HepG2 (cell line): ENCODE data around the gene CHMP2B. TPM values are rescaled to one million over a fixed set of nuclear protein-coding genes. Genes with fewer than 3 reads are reported as not detected.

Experiments
- CBX2 ChIP-seq, 2 experiments: fragments of 200-600 bp in 1 of 2; sonication (generic); formaldehyde crosslinking in 1 of 2; IDR thresholded peaks; 2 replicates each; pipeline versions ENCODE4 v1.7.0 to v1.8.1; 2018 to 2022; ENCODE audit warnings: low read depth in 2 of 2, low read length in 1 of 2, mild to moderate bottlenecking in 1 of 2, missing genetic modification reagents in 1 of 2
- EHMT2 ChIP-seq: fragments of 200-600 bp; sonication (generic); IDR thresholded peaks from 2 replicates; pipeline ENCODE4 v1.7.0; 2017; ENCODE audit warnings: antibody characterized with exemption, low read depth, low read length, borderline replicate concordance
- FOSL2 ChIP-seq: sonication (generic); formaldehyde crosslinking; IDR thresholded peaks from 2 replicates; pipeline ENCODE4 v1.4.0; 2020; ENCODE audit warnings: missing genetic modification reagents
- HDAC2 ChIP-seq: sonication (generic); formaldehyde crosslinking; IDR thresholded peaks from 2 replicates; pipeline ENCODE4 v1.4.0; 2020; ENCODE audit warnings: missing genetic modification reagents
- HOXA3 ChIP-seq: sonication (generic); formaldehyde crosslinking; IDR thresholded peaks from 2 replicates; pipeline ENCODE4 v1.5.0; 2020; ENCODE audit warnings: missing genetic modification reagents
- KLF12 ChIP-seq: sonication (generic); formaldehyde crosslinking; IDR thresholded peaks from 2 replicates; pipeline ENCODE4 v1.4.0; 2020; ENCODE audit warnings: missing genetic modification reagents, borderline replicate concordance
- MLLT10 ChIP-seq: sonication (generic); formaldehyde crosslinking; IDR thresholded peaks from 2 replicates; pipeline ENCODE4 v1.4.0; 2020; ENCODE audit warnings: missing genetic modification reagents
- PLRG1 ChIP-seq: fragments of 450-650 bp; conservative IDR thresholded peaks from 2 replicates; pipeline ENCODE4 v1.6.1; 2016
- RXRB ChIP-seq: IDR thresholded peaks from 2 replicates; pipeline ENCODE4 v1.6.1; 2016; ENCODE audit warnings: borderline replicate concordance, missing genetic modification reagents, missing compliant biosample characterization
- YY1 ChIP-seq: IDR thresholded peaks from 2 replicates; pipeline ENCODE4 v1.6.1; 2011; ENCODE audit warnings: low read length, low read depth, moderate library complexity, mild to moderate bottlenecking; ENCODE audit not compliant: insufficient read depth, insufficient replicate concordance
- ZBTB34 ChIP-seq: sonication (generic); formaldehyde crosslinking; IDR thresholded peaks from 2 replicates; pipeline ENCODE4 v1.8.0; 2022; ENCODE audit warnings: mild to moderate bottlenecking, missing genetic modification reagents
- ZBTB8A ChIP-seq: sonication (generic); formaldehyde crosslinking; IDR thresholded peaks from 2 replicates; pipeline ENCODE4 v1.4.0; 2020; ENCODE audit warnings: mild to moderate bottlenecking, low read depth, missing genetic modification reagents, borderline replicate concordance
- ZNF207 ChIP-seq: fragments of 450-650 bp; IDR thresholded peaks from 2 replicates; pipeline ENCODE4 v1.6.1; 2016; ENCODE audit warnings: antibody characterized with exemption, borderline replicate concordance
- ZNF24 ChIP-seq: fragments of 450-650 bp; IDR thresholded peaks from 2 replicates; pipeline ENCODE4 v1.6.1; 2017; ENCODE audit warnings: antibody characterized with exemption, mild to moderate bottlenecking
- ZNF333 ChIP-seq: sonication (generic); formaldehyde crosslinking; IDR thresholded peaks from 2 replicates; pipeline ENCODE4 v1.4.0; 2020; ENCODE audit warnings: mild to moderate bottlenecking, missing genetic modification reagents, borderline replicate concordance
- ZNF563 ChIP-seq: sonication (generic); formaldehyde crosslinking; IDR thresholded peaks from 2 replicates; pipeline ENCODE4 v1.8.0; 2022; ENCODE audit warnings: mild to moderate bottlenecking, moderate library complexity, missing genetic modification reagents
- ZNF768 ChIP-seq: sonication (generic); formaldehyde crosslinking; IDR thresholded peaks from 2 replicates; pipeline ENCODE4 v1.4.0; 2020; ENCODE audit warnings: missing genetic modification reagents
- polyA plus RNA-seq, 8 experiments: library from polyadenylated mRNA; depleted of rRNA in 3 of 8; stranded (reverse) in 7 of 8; unstranded in 1 of 8; fragments of >200 nt; fragmentation: Illumina TruSeq in 4 of 8; extraction: Trizol in 4 of 8; gene quantifications; 2 replicates each; pipeline versions ENCODE4 v1.2.1 to v1.2.3, GENCODE V29; 2011 to 2016; ENCODE audit warnings: low read depth in 4 of 8, missing spikeins in 1 of 8, mixed read lengths in 1 of 8; ENCODE audit not compliant: insufficient read depth in 1 of 8
- total RNA-seq, 5 experiments: library from RNA; depleted of rRNA; stranded (reverse); fragments of >200 nt; fragmentation: Illumina TruSeq; extraction: Trizol; gene quantifications; 2 replicates each; pipeline ENCODE4 v1.2.3, GENCODE V29; 2016; ENCODE audit warnings: low read depth in 1 of 5
- TF ChIP-seq, protein P1 (sequence below): IDR thresholded peaks from 2 replicates; pipeline ENCODE4 v1.6.1; 2016; ENCODE audit warnings: low read depth
- TF ChIP-seq, protein P2 (sequence below): IDR thresholded peaks from 2 replicates; pipeline ENCODE4 v1.6.1; 2016; ENCODE audit warnings: missing compliant biosample characterization, missing genetic modification reagents, borderline replicate concordance
- TF ChIP-seq, protein P3 (sequence below): sonication (generic); formaldehyde crosslinking; IDR thresholded peaks from 2 replicates; pipeline ENCODE4 v1.4.0; 2020; ENCODE audit warnings: missing genetic modification reagents, borderline replicate concordance

Gene CHMP2B
- total and polyA plus RNA-seq, 2 of the 13 experiments (the other 11 are each of a cell fraction or from before 2014, with no cell fraction given): 6.9 to 33.5 TPM

DNA sequence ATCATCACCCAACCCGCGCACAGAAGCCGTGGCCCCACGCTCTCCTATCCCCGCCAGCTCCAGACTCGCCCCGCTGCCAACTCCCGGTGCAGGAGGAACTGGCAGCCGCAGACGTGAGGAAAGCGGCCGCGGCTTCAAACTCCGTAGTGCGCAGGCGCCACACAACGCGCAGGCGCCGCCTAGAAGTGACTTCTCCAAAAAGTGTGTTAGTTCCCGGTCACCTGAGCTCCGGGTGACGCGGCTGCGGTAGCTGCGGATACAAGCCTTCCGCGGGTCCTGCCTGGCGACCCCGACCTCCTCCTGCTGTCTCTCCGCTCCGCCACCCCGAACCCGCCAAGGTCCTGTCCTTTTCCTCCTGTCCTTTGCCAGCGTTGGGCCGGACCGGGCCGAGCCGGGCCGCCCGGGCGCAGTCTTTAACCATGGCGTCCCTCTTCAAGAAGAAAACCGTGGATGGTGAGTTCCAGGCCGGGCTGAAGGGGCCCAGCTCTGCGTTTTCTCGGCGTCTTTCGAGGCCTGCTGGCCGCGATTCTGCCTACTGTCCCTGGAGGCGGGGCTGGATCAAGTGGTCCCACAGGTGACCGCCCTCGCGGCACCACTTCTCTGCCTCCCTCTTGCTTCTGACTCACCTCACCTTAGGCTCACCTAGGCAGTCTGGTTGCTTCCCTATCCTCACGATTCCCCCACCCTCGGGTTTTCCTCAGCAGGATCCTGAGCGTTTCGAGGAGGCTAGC lies at the start of gene CHMP2B (continued):
- no peak for TF ChIP-seq KLF12 (CRISPR knock-in tag)
- TF ChIP-seq ZNF207: no peak
- TF ChIP-seq, protein P1, sequence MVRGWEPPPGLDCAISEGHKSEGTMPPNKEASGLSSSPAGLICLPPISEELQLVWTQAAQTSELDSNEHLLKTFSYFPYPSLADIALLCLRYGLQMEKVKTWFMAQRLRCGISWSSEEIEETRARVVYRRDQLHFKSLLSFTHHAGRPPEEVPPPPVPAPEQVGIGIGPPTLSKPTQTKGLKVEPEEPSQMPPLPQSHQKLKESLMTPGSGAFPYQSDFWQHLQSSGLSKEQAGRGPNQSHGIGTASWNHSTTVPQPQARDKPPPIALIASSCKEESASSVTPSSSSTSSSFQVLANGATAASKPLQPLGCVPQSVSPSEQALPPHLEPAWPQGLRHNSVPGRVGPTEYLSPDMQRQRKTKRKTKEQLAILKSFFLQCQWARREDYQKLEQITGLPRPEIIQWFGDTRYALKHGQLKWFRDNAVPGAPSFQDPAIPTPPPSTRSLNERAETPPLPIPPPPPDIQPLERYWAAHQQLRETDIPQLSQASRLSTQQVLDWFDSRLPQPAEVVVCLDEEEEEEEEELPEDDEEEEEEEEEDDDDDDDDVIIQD (CRISPR knock-in tag): no peak
- peak; percentile 42; the same call in 1 of the 2 replicates for TF ChIP-seq FOSL2 (CRISPR knock-in tag)
- TF ChIP-seq, protein P2, sequence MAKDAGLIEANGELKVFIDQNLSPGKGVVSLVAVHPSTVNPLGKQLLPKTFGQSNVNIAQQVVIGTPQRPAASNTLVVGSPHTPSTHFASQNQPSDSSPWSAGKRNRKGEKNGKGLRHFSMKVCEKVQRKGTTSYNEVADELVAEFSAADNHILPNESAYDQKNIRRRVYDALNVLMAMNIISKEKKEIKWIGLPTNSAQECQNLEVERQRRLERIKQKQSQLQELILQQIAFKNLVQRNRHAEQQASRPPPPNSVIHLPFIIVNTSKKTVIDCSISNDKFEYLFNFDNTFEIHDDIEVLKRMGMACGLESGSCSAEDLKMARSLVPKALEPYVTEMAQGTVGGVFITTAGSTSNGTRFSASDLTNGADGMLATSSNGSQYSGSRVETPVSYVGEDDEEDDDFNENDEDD (CRISPR knock-in tag): no peak
- TF ChIP-seq ZNF24: no peak
- TF ChIP-seq PLRG1: no peak
- 0 out of 2 replicates have a peak, but pooled peaks have one; percentile 53 for TF ChIP-seq ZNF768
- peak; percentile 53 for TF ChIP-seq YY1
- TF ChIP-seq ZBTB34 (CRISPR knock-in tag): no peak
- peak; percentile 62; the same call in 1 of the 2 replicates for TF ChIP-seq RXRB (CRISPR knock-in tag)
- peak; percentile 26; the same call in 1 of the 2 replicates for TF ChIP-seq HDAC2 (CRISPR knock-in tag)
- TF ChIP-seq CBX2 (IDR thresholded peaks at IDR 0.05; ENCODE audit: low read depth, low read length): no peak
- no peak for TF ChIP-seq CBX2 (CRISPR knock-in tag; IDR thresholded peaks at IDR 0.05; ENCODE audit: low read depth)
- no peak for TF ChIP-seq ZBTB8A
- no peak for TF ChIP-seq MLLT10 (CRISPR knock-in tag)
- TF ChIP-seq ZNF563: peak; percentile 16; the same call in 1 of the 2 replicates
- no peak for TF ChIP-seq ZNF333 (CRISPR knock-in tag)
- TF ChIP-seq HOXA3 (CRISPR knock-in tag): peak; percentile 57; the same call in 1 of the 2 replicates
- TF ChIP-seq, protein P3, sequence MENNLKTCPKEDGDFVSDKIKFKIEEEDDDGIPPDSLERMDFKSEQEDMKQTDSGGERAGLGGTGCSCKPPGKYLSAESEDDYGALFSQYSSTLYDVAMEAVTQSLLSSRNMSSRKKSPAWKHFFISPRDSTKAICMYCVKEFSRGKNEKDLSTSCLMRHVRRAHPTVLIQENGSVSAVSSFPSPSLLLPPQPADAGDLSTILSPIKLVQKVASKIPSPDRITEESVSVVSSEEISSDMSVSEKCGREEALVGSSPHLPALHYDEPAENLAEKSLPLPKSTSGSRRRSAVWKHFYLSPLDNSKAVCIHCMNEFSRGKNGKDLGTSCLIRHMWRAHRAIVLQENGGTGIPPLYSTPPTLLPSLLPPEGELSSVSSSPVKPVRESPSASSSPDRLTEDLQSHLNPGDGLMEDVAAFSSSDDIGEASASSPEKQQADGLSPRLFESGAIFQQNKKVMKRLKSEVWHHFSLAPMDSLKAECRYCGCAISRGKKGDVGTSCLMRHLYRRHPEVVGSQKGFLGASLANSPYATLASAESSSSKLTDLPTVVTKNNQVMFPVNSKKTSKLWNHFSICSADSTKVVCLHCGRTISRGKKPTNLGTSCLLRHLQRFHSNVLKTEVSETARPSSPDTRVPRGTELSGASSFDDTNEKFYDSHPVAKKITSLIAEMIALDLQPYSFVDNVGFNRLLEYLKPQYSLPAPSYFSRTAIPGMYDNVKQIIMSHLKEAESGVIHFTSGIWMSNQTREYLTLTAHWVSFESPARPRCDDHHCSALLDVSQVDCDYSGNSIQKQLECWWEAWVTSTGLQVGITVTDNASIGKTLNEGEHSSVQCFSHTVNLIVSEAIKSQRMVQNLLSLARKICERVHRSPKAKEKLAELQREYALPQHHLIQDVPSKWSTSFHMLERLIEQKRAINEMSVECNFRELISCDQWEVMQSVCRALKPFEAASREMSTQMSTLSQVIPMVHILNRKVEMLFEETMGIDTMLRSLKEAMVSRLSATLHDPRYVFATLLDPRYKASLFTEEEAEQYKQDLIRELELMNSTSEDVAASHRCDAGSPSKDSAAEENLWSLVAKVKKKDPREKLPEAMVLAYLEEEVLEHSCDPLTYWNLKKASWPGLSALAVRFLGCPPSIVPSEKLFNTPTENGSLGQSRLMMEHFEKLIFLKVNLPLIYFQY (CRISPR knock-in tag): peak; percentile 96
- no peak for TF ChIP-seq EHMT2
